Uterus (tissue), 4 donors: ENCODE data around the gene NR4A3. TPM values are rescaled to one million over a fixed set of nuclear protein-coding genes. Genes with fewer than 3 reads are reported as not detected.
A peak's percentile ranks its signal among the peaks of the same experiment; 100 is the strongest.
"Not testable (repeated sequence)": the region's sequence is repeated elsewhere in the genome, so short reads cannot be mapped to it uniquely, and the experiment has no call there.

Experiments used
- DNase-seq, 2 donors: peaks; one replicate each; pipeline ENCODE4 v3.0.0-alpha.2; 2019 to 2020
- H3K27ac ChIP-seq, 2 donors: fragments of 200-600 bp; sonication (generic); 1 replicate in 1 of 2; 2 replicates in 1 of 2; pipeline ENCODE4 v1.5.1; 2016 to 2018
- H3K27me3 ChIP-seq, 2 donors: fragments of 200-600 bp; sonication (generic); one replicate each; pipeline ENCODE4 v1.5.1; 2018 to 2019; ENCODE audit warnings: control low read depth in 1 of 2
- H3K36me3 ChIP-seq, 2 donors: fragments of 200-600 bp; sonication (generic); one replicate each; pipeline ENCODE4 v1.5.1; 2019; ENCODE audit warnings: control low read depth in 1 of 2
- H3K4me1 ChIP-seq, 2 donors: fragments of 200-600 bp; sonication (generic); one replicate each; pipeline ENCODE4 v1.5.1; 2018 to 2019; ENCODE audit warnings: control low read depth in 1 of 2
- H3K4me3 ChIP-seq, 2 donors: fragments of 200-600 bp; sonication (generic); 1 replicate in 1 of 2; 2 replicates in 1 of 2; pipeline ENCODE4 v1.5.1; 2018 to 2019; ENCODE audit warnings: mild to moderate bottlenecking in 1 of 2
- H3K9me3 ChIP-seq, 2 donors: fragments of 200-600 bp; sonication (generic); one replicate each; pipeline ENCODE4 v1.5.1; 2019; ENCODE audit warnings: control low read depth in 1 of 2
- POLR2A ChIP-seq, 2 donors: fragments of 450-650 bp; IDR thresholded peaks; one replicate each; pipeline ENCODE4 v1.6.1; 2016; ENCODE audit warnings: antibody characterized with exemption in 2 of 2, mild to moderate bottlenecking in 1 of 2, moderate library complexity in 1 of 2
- intact Hi-C: fragments of 100-400 bp; cut with DNase I; formaldehyde crosslinking; loops from one replicate; pipeline ENCODE4 v1.15.1; 2023; ENCODE audit warnings: low total_unique reads
- total RNA-seq, 4 donors: library from RNA; depleted of rRNA in 3 of 4; stranded (reverse); fragments of >200 nt in 3 of 4; gene quantifications; one replicate each; pipeline versions ENCODE4 v1.1.0 to v1.2.4, GENCODE V29; 2014 to 2023
- TF ChIP-seq, protein P1 (sequence below), 4 experiments: fragments of 200-600 bp in 2 of 4; fragments of 450-650 bp in 2 of 4; sonication (generic) in 2 of 4; IDR thresholded peaks; one replicate each; pipeline ENCODE4 v1.5.1; 2016 to 2019; ENCODE audit warnings: antibody characterized with exemption in 4 of 4, mild to moderate bottlenecking in 2 of 4, moderate library complexity in 1 of 4
- donor health status: DM: yes; HTN: yes; CAD: no.

Gene NR4A3
- 1 to 10 TPM in 3 of 4 donors, under 1 TPM in 1; under 0.01 to 5.5 (median 2.0) TPM for total RNA-seq

DNA sequence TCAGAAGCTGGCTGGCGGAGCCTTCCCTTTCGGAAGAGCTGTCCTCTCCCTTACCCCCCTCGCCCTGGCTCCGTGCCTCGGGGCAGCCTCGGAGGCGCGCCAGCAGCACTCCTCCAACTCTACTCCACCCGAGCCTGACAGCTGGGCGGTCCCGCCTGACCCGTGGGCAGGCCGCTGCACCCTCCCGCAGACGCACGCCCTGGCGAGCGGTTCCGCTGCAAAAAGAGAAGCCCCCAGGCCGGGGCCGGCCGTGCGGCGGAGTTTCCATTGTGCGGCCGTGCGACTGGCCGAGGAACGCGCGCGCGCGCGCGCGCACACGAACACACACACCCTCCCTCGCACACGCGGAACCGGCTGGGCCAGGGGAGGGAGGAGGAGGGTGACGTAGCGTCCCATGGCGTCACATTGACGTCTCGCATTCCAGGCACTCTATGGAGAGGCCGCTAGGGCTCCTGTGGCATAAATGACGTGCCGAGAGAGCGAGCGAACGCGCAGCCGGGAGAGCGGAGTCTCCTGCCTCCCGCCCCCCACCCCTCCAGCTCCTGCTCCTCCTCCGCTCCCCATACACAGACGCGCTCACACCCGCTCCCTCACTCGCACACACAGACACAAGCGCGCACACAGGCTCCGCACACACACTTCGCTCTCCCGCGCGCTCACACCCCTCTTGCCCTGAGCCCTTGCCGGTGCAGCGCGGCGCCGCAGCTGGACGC is at the start of gene NR4A3:
Gene NR4A3 (plus strand): TSS at position 490 of the 713 bp plus-strand sequence. CDS start 6,158 bp downstream, outside the sequence.
- H3K27me3 ChIP-seq: no peaks in the 10 kb centered on the region
- H3K27ac ChIP-seq: peak within 1 kb of the TSS; percentile 96 to 99
- peak; percentile 93 to 94 for TF ChIP-seq POLR2A (IDR thresholded peaks at IDR 0.05)
- TF ChIP-seq, protein P1, sequence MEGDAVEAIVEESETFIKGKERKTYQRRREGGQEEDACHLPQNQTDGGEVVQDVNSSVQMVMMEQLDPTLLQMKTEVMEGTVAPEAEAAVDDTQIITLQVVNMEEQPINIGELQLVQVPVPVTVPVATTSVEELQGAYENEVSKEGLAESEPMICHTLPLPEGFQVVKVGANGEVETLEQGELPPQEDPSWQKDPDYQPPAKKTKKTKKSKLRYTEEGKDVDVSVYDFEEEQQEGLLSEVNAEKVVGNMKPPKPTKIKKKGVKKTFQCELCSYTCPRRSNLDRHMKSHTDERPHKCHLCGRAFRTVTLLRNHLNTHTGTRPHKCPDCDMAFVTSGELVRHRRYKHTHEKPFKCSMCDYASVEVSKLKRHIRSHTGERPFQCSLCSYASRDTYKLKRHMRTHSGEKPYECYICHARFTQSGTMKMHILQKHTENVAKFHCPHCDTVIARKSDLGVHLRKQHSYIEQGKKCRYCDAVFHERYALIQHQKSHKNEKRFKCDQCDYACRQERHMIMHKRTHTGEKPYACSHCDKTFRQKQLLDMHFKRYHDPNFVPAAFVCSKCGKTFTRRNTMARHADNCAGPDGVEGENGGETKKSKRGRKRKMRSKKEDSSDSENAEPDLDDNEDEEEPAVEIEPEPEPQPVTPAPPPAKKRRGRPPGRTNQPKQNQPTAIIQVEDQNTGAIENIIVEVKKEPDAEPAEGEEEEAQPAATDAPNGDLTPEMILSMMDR (IDR thresholded peaks at IDR 0.05): peak in 3 of 4 experiments; percentile 42 to 73 (median 58)
- H3K36me3 ChIP-seq: no peaks in the 10 kb centered on the region
- no peaks in the 10 kb centered on the region for H3K9me3 ChIP-seq
- intact Hi-C loops: loop anchor here (10.0 kb wide), 1 partner anchor 593 kb away; no protein-coding TSS in a partner anchor
- peak; percentile 93 to 94 for DNase-seq
- peaks cover 7 to 12% of the 10 kb centered on the region in 2 donors for H3K4me1 ChIP-seq
- H3K4me3 ChIP-seq: peak within 1 kb of the TSS; percentile 57 to 81

- DNase-seq: no peak
- TF ChIP-seq POLR2A (IDR thresholded peaks at IDR 0.05): no peak
- TF ChIP-seq, protein P1 (IDR thresholded peaks at IDR 0.05): no peak
- intact Hi-C loops: no loop called here
- Histone ChIP-seq H3K27me3 (no peaks in the 10 kb centered on the region), H3K36me3 (no peaks in the 10 kb centered on the region), H3K4me1 (no peaks in the 10 kb centered on the region), H3K27ac (no peak overlapping the region), H3K4me3 (no peak overlapping the region), H3K9me3 (no peaks in the 10 kb centered on the region)
Measured at GRCh38 chr9:99773468-99774138, 48.1 kb upstream of the NR4A3 start.

- no peak overlapping the region for H3K27ac ChIP-seq
- no peaks in the 10 kb centered on the region for H3K9me3 ChIP-seq
- no peaks in the 10 kb centered on the region for H3K4me1 ChIP-seq
- no peaks in the 10 kb centered on the region for H3K36me3 ChIP-seq
- no peak for DNase-seq
- TF ChIP-seq, protein P1 (IDR thresholded peaks at IDR 0.05): no peak
- no peak for TF ChIP-seq POLR2A (IDR thresholded peaks at IDR 0.05)
- H3K4me3 ChIP-seq: no peak overlapping the region
- intact Hi-C loops: no loop called here
- H3K27me3 ChIP-seq: no peaks in the 10 kb centered on the region
Measured at GRCh38 chr9:99778308-99778707, 43.4 kb upstream of the NR4A3 start.

DNA sequence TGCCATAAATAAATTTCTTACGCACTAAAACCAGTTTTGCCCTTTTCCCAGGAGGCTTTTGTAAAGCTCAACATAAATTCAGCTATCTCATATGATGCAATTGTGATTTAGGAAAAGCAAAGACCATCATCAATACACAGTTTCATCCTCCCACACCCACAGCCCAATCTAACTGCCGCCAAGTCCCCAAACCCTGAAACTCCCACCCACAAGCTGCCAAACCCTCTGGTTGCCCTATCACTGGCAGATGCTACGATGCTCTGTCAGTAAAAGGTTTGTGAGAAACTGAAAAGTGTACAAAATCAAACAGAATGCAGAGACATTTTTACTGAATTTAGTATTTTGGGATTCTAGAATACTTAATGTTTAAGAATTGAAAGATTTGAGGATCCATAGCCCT is 42.8 kb upstream of the NR4A3 start:
- intact Hi-C loops: no loop called here
- Histone ChIP-seq H3K4me1 (no peaks in the 10 kb centered on the region), H3K27me3 (no peaks in the 10 kb centered on the region), H3K36me3 (no peaks in the 10 kb centered on the region), H3K9me3 (no peaks in the 10 kb centered on the region), H3K27ac (no peak overlapping the region), H3K4me3 (no peak overlapping the region)
- no peak for DNase-seq
- TF ChIP-seq, protein P1 (IDR thresholded peaks at IDR 0.05): no peak
- TF ChIP-seq POLR2A (IDR thresholded peaks at IDR 0.05): no peak

DNA sequence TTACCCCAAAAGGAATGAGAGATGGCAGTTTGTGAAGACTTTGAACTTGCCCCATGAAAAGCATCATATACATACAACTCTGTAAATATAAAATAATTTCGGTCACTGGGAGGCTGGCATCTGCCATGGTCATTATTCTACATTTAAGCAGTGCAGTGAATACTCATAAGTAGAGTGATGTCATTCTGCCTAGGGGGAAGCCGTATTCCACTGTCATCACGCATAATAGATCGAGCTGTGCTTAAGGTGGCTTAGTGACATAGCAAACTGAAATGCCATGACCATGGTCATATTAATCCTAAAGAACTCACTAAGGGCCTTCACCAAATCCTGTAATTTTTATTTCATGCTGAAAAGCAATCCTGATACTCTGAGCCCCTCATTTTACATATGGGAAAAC is 42.4 kb upstream of the NR4A3 start:
- no peaks in the 10 kb centered on the region for H3K9me3 ChIP-seq
- H3K4me3 ChIP-seq: no peak overlapping the region
- no peak for TF ChIP-seq POLR2A (IDR thresholded peaks at IDR 0.05)
- TF ChIP-seq, protein P1 (IDR thresholded peaks at IDR 0.05): no peak
- H3K4me1 ChIP-seq: no peaks in the 10 kb centered on the region
- no peak for DNase-seq
- no peaks in the 10 kb centered on the region for H3K27me3 ChIP-seq
- intact Hi-C loops: no loop called here
- H3K36me3 ChIP-seq: no peaks in the 10 kb centered on the region
- no peak overlapping the region for H3K27ac ChIP-seq

DNA sequence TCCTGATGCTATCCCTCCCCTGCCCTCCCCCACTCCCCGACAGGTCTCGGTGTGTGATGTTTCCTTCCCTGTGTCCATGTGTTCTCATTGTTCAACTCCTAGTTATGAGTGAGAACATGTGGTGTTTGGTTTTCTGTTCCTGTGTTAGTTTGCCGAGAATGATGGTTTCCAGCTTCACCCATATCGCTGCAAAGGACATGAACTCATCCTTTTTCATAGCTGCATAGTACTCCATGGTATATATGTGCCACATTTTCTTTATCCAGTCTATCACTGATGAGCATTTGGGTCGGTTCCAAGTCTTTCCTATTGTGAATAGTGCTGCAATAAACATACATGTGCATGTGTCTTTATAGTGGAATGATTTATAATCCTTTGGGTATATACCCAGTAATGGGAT is 39.3 kb upstream of the NR4A3 start:
- H3K9me3 ChIP-seq, H3K4me3 ChIP-seq, DNase-seq, H3K36me3 ChIP-seq, H3K27me3 ChIP-seq, H3K4me1 ChIP-seq, H3K27ac ChIP-seq, intact Hi-C loops: not testable (repeated sequence)
